Spleen (tissue), 11 donors: ENCODE measurements around the gene FAM174B. TPM values are rescaled to one million over a fixed set of nuclear protein-coding genes. Genes with fewer than 3 reads are reported as not detected.

ENCODE experiments used
- DNase-seq: peaks from one replicate; pipeline ENCODE4 v3.0.0-alpha.2; 2020
- H3K27ac ChIP-seq, 8 donors: fragments of 200-600 bp; sonication (generic) in 7 of 8; 1 replicate in 4 of 8; 2 replicates in 4 of 8; pipeline versions ENCODE4 v1.5.0 to v1.8.0; 2016 to 2021; ENCODE audit warnings: inconsistent platforms in 4 of 8, mild to moderate bottlenecking in 4 of 8, moderate library complexity in 1 of 8
- H3K27me3 ChIP-seq, 7 donors: fragments of 200-600 bp; sonication (generic) in 6 of 7; replicated peaks in 1 of 7; 1 replicate in 4 of 7; 2 replicates in 3 of 7; pipeline versions ENCODE4 v1.5.0 to v1.8.0; 2016 to 2021; ENCODE audit warnings: inconsistent platforms in 3 of 7, mild to moderate bottlenecking in 1 of 7
- H3K36me3 ChIP-seq, 6 donors: fragments of 200-600 bp; sonication (generic) in 5 of 6; 1 replicate in 4 of 6; 2 replicates in 2 of 6; pipeline versions ENCODE4 v1.5.0 to v1.8.0; 2016 to 2021; ENCODE audit warnings: inconsistent platforms in 2 of 6
- H3K4me1 ChIP-seq, 6 donors: fragments of 200-600 bp; sonication (generic) in 5 of 6; 1 replicate in 3 of 6; 2 replicates in 3 of 6; pipeline versions ENCODE4 v1.5.0 to v1.8.0; 2016 to 2021; ENCODE audit warnings: inconsistent platforms in 3 of 6
- H3K4me3 ChIP-seq, 8 donors: fragments of 200-600 bp; sonication (generic) in 7 of 8; 1 replicate in 4 of 8; 2 replicates in 4 of 8; pipeline versions ENCODE4 v1.5.0 to v1.8.0; 2016 to 2021; ENCODE audit warnings: inconsistent platforms in 4 of 8, mild to moderate bottlenecking in 4 of 8, moderate library complexity in 2 of 8
- H3K9me3 ChIP-seq, 8 donors: fragments of 200-600 bp; sonication (generic) in 7 of 8; 1 replicate in 4 of 8; 2 replicates in 4 of 8; pipeline versions ENCODE4 v1.5.0 to v1.8.0; 2016 to 2021; ENCODE audit warnings: inconsistent platforms in 4 of 8
- CTCF ChIP-seq, 11 experiments: fragments of 200-600 bp in 7 of 11; fragments of 450-650 bp in 4 of 11; sonication (generic) in 4 of 11; IDR thresholded peaks in 8 of 11; conservative IDR thresholded peaks in 3 of 11; 1 replicate in 7 of 11; 2 replicates in 4 of 11; pipeline versions ENCODE4 v1.4.0 to v1.8.0; 2016 to 2021; ENCODE audit warnings: antibody characterized with exemption in 11 of 11, inconsistent platforms in 4 of 11, mild to moderate bottlenecking in 1 of 11
- POLR2A ChIP-seq, 3 donors: fragments of 450-650 bp; IDR thresholded peaks; one replicate each; pipeline ENCODE4 v1.5.1; 2017; ENCODE audit warnings: antibody characterized with exemption in 3 of 3, mild to moderate bottlenecking in 1 of 3
- POLR2AphosphoS5 ChIP-seq, 3 donors: sonication (generic); formaldehyde crosslinking; IDR thresholded peaks; one replicate each; pipeline ENCODE4 v1.5.1; 2017; ENCODE audit warnings: antibody characterized with exemption in 3 of 3
- WGBS, 5 donors: extraction: QIAGEN DNeasy Blood & Tissue Kit in 3 of 5; methylation state at CpG; one replicate each; pipeline versions ENCODE4 v1.1.5 to v1.1.7; 2013 to 2018; 5-methylcytosine and 5-hydroxymethylcytosine counted together
- intact Hi-C: fragments of 100-400 bp; cut with DNase I; formaldehyde crosslinking; loops from one replicate; pipeline ENCODE4 v1.15.0; 2023; ENCODE audit warnings: low total_unique reads
- polyA plus RNA-seq, 3 donors: library from polyadenylated mRNA; stranded (reverse); fragments of 200-250 nt; gene quantifications; one replicate each; pipeline ENCODE4 v1.2.1, GENCODE V29; 2013
- total RNA-seq, 7 donors: library from RNA; depleted of rRNA in 3 of 7; stranded (reverse); fragments of >200 nt in 3 of 7; fragmentation: NEBNext Ultra II Directional in 4 of 7; extraction: Animal tissue kit (Norgen Biotek cat#: 25700) in 4 of 7; gene quantifications; one replicate each; pipeline versions ENCODE4 v1.1.0 to v1.2.1, GENCODE V29; 2016 to 2021
- donor health status: healthy with polysubstance abuse.
- donor health status: DM: no; HTN: no; CAD: no; lungs with moderate emphysema.
- donor health status: DM: no; HTN: no; CAD: no.
- donor health status: Bipolar disorder and iron deficiency.
- donor health status: healthy.
- donor health status: DM: no; HTN: no; CAD: no.
- donor health status: DM: yes; HTN: yes; CAD: no.

FAM174B gene
- total and polyA plus RNA-seq, 10 donors: 2.1 to 17.9 (median 8.8) TPM

- Histone ChIP-seq H3K4me1 (no peaks in the 10 kb centered on the region), H3K4me3 (no peak overlapping the region), H3K9me3 (no peaks in the 10 kb centered on the region), H3K36me3 (no peaks in the 10 kb centered on the region), H3K27ac (no peak overlapping the region), H3K27me3 (peaks cover 0 to 18% (median 0%) of the 10 kb centered on the region in 7 donors)
- intact Hi-C loops: no loop called here
- DNase-seq: no peak
- TF ChIP-seq CTCF (IDR thresholded peaks at IDR 0.05 in 8 of 11, conservative IDR thresholded peaks at IDR 0.05 in 3 of 11): no peak
- WGBS, 5 donors: 49 to 60% (median 55%) methylated on average over 3 of the region's 3 CpGs
These were observed 54.7 kb downstream of the FAM174B start for GRCh38 chr15:92600856-92601255.

GRCh38 chr15:92599394-92599970 is 56.1 kb downstream of the FAM174B start:
- no peaks in the 10 kb centered on the region for H3K36me3 ChIP-seq
- TF ChIP-seq POLR2AphosphoS5 (IDR thresholded peaks at IDR 0.05) (no peak), CTCF (IDR thresholded peaks at IDR 0.05 in 8 of 11, conservative IDR thresholded peaks at IDR 0.05 in 3 of 11) (no peak), POLR2A (IDR thresholded peaks at IDR 0.05) (no peak)
- WGBS, 5 donors: 28 to 33% (median 31%) methylated on average over 4 of the region's 4 CpGs
- H3K4me3 ChIP-seq: no peak overlapping the region
- DNase-seq: no peak
- intact Hi-C loops: no loop called here
- H3K9me3 ChIP-seq: no peaks in the 10 kb centered on the region
- H3K27ac ChIP-seq: no peak overlapping the region
- peaks cover 0 to 22% (median 0%) of the 10 kb centered on the region in 7 donors for H3K27me3 ChIP-seq
- H3K4me1 ChIP-seq: no peaks in the 10 kb centered on the region

GRCh38 chr15:92597548-92597947 is 58.0 kb downstream of the FAM174B start:
- H3K4me1 ChIP-seq: no peaks in the 10 kb centered on the region
- intact Hi-C loops: no loop called here
- H3K4me3 ChIP-seq: no peak overlapping the region
- no peak for DNase-seq
- H3K27ac ChIP-seq: no peak overlapping the region
- no peak for TF ChIP-seq POLR2A (IDR thresholded peaks at IDR 0.05)
- TF ChIP-seq POLR2AphosphoS5 (IDR thresholded peaks at IDR 0.05): no peak
- TF ChIP-seq CTCF (IDR thresholded peaks at IDR 0.05 in 8 of 11, conservative IDR thresholded peaks at IDR 0.05 in 3 of 11): no peak
- H3K9me3 ChIP-seq: no peaks in the 10 kb centered on the region
- WGBS, 5 donors: 73 to 90% (median 88%) methylated on average over 6 of the region's 6 CpGs
- peaks cover 0 to 29% (median 0%) of the 10 kb centered on the region in 7 donors for H3K27me3 ChIP-seq
- no peaks in the 10 kb centered on the region for H3K36me3 ChIP-seq

GRCh38 chr15:92596623-92597022 is 59.0 kb downstream of the FAM174B start:
- no peak overlapping the region for H3K4me3 ChIP-seq
- no peak overlapping the region for H3K27ac ChIP-seq
- H3K4me1 ChIP-seq: no peaks in the 10 kb centered on the region
- TF ChIP-seq POLR2AphosphoS5 (IDR thresholded peaks at IDR 0.05) (no peak), POLR2A (IDR thresholded peaks at IDR 0.05) (no peak), CTCF (IDR thresholded peaks at IDR 0.05 in 8 of 11, conservative IDR thresholded peaks at IDR 0.05 in 3 of 11) (no peak)
- no peaks in the 10 kb centered on the region for H3K9me3 ChIP-seq
- 87 to 93% (median 93%) methylated on average over 5 of the region's 5 CpGs for WGBS, 5 donors
- no peak for DNase-seq
- intact Hi-C loops: no loop called here
- no peaks in the 10 kb centered on the region for H3K36me3 ChIP-seq
- H3K27me3 ChIP-seq: peaks cover 0 to 29% (median 0%) of the 10 kb centered on the region in 7 donors
